Measurements from ENCODE around the gene ZSCAN26. TPM values are rescaled to one million over a fixed set of nuclear protein-coding genes. Genes with fewer than 3 reads are reported as not detected.
A peak's percentile ranks its signal among the peaks of the same experiment; 100 is the strongest.

The ZSCAN26 gene
- total and polyA plus RNA-seq, 2 of the 8 experiments (the other 6 are each of a cell fraction or from before 2014, with no cell fraction given), result 7.0 to 8.5 TPM

GRCh38 chr6:28281288-28282064, 14.5 kb downstream of the ZSCAN26 start, which contains the start of gene PGBD1 (continued):
- TF ChIP-seq SP1 (IDR thresholded peaks at IDR 0.05; ENCODE audit: low read depth, low read length) (no peak), MAFK (IDR thresholded peaks at IDR 0.05; ENCODE audit: low read depth, low read length) (no peak), TAF7 (optimal IDR thresholded peaks at IDR 0.05; ENCODE audit: borderline replicate concordance, low read depth, low read length) (peak; percentile 82), RXRA (IDR thresholded peaks at IDR 0.05; ENCODE audit: insufficient read depth, low read depth, low read length) (0 out of 2 replicates have a peak, but pooled peaks have one; percentile 11), SP2 (IDR thresholded peaks at IDR 0.05; ENCODE audit: low read length) (peak; percentile 87), TAF1 (IDR thresholded peaks at IDR 0.05; ENCODE audit: low read depth, low read length) (peak; percentile 95), TCF12 (IDR thresholded peaks at IDR 0.05; ENCODE audit: low read depth, low read length) (no peak), SUZ12 (IDR thresholded peaks at IDR 0.05; ENCODE audit: low read length) (no peak), EGR1 (IDR thresholded peaks at IDR 0.05; ENCODE audit: borderline replicate concordance, low read depth, low read length) (peak; percentile 13; the same call in 1 of the 2 replicates), SAP30 (IDR thresholded peaks at IDR 0.05; ENCODE audit: insufficient read depth, insufficient replicate concordance, low read length) (no peak), CREB1 (IDR thresholded peaks at IDR 0.05) (no peak; the same call in 1 of the 2 replicates), CEBPB (IDR thresholded peaks at IDR 0.05; ENCODE audit: low read depth, low read length) (no peak), ATF3 (IDR thresholded peaks at IDR 0.05; ENCODE audit: insufficient read depth, low read depth, low read length) (no peak), SIX5 (IDR thresholded peaks at IDR 0.05; ENCODE audit: low read depth, low read length) (no peak), KDM4A (IDR thresholded peaks at IDR 0.05; ENCODE audit: low read depth, low read length, severe bottlenecking) (peak; percentile 61), RFX5 (IDR thresholded peaks at IDR 0.05; ENCODE audit: borderline replicate concordance, low read depth, low read length) (no peak), ATF2 (IDR thresholded peaks at IDR 0.05; ENCODE audit: low read length) (0 out of 2 replicates have a peak, but pooled peaks have one; percentile 25), ASH2L (IDR thresholded peaks at IDR 0.05; ENCODE audit: low read length) (peak; percentile 78), NANOG (IDR thresholded peaks at IDR 0.05; ENCODE audit: insufficient read depth, low read depth, low read length, poor library complexity, severe bottlenecking) (no peak)
